Limb (tissue), 2 donors: ENCODE results near the gene MLKL.

Source experiments
- DNase-seq, 2 donors: peaks; one replicate each; pipeline ENCODE4 v3.0.0-alpha.2; 2016; ENCODE audit errors: extremely low spot score in 2 of 2

Gene MLKL

GRCh38 chr16:74700438-74701225 is at the start of gene MLKL:
MLKL (minus strand) TSS chr16:74700862; CDS start chr16:74695757, 5,105 bp downstream.
- peak in 1 of 2 donors; percentile 44 for DNase-seq

- no peak for DNase-seq
Observed at GRCh38 chr16:74749291-74750055, 48.8 kb upstream of the MLKL start.

GRCh38 chr16:74748616-74749026 is 48.0 kb upstream of the MLKL start:
- no peak for DNase-seq

- no peak for DNase-seq
Observed at GRCh38 chr16:74747716-74748615, 47.3 kb upstream of the MLKL start.

- no peak for DNase-seq
Observed at GRCh38 chr16:74745926-74746325, 45.3 kb upstream of the MLKL start.

GRCh38 chr16:74745109-74745615 is 44.5 kb upstream of the MLKL start:
- no peak for DNase-seq

GRCh38 chr16:74744566-74744965 is 43.9 kb upstream of the MLKL start:
- DNase-seq, result no peak

GRCh38 chr16:74743668-74744299 is 43.1 kb upstream of the MLKL start:
- DNase-seq, result peak in 1 of 2 donors; percentile 32

- DNase-seq, result no peak
Observed at GRCh38 chr16:74743045-74743667, 42.5 kb upstream of the MLKL start.

- no peak for DNase-seq
Observed at GRCh38 chr16:74742051-74742481, 41.4 kb upstream of the MLKL start.

- no peak for DNase-seq
Observed at GRCh38 chr16:74740795-74741304, 40.2 kb upstream of the MLKL start.

- no peak for DNase-seq
Observed at GRCh38 chr16:74739275-74739674, 38.6 kb upstream of the MLKL start.

- no peak for DNase-seq
Observed at GRCh38 chr16:74738816-74739215, 38.2 kb upstream of the MLKL start.

GRCh38 chr16:74738113-74738541 is 37.5 kb upstream of the MLKL start:
- DNase-seq, result no peak

- no peak for DNase-seq
Observed at GRCh38 chr16:74737521-74737920, 36.9 kb upstream of the MLKL start.

- DNase-seq, result no peak
Observed at GRCh38 chr16:74736531-74737157, 36.0 kb upstream of the MLKL start.

GRCh38 chr16:74735554-74735953 is 34.9 kb upstream of the MLKL start:
- DNase-seq, result no peak

- DNase-seq, result no peak
Observed at GRCh38 chr16:74735162-74735452, 34.4 kb upstream of the MLKL start.

GRCh38 chr16:74734361-74735161 is 33.9 kb upstream of the MLKL start:
- DNase-seq, result no peak
